ENCODE results near the gene ADCY2. TPM values are rescaled to one million over a fixed set of nuclear protein-coding genes. Genes with fewer than 3 reads are reported as not detected.

The ADCY2 gene
- total RNA-seq, 1 experiment from 2014 or later, result not detected

GRCh38 chr5:7622498-7622897 lies 226.6 kb downstream of the ADCY2 start:
- no peaks in the 10 kb centered on the region for H3K36me3 ChIP-seq (ENCODE audit: control insufficient read depth, insufficient read depth, low read length)
- intact Hi-C loops (cut with micrococcal nuclease; ENCODE audit: unreplicated experiment), result loop anchor here (10.0 kb wide), 1 partner anchor 122 kb away; no protein-coding TSS in a partner anchor
- H3K27me3 ChIP-seq (replicated peaks; ENCODE audit: control insufficient read depth, insufficient read depth, low read length), result no peaks in the 10 kb centered on the region; the same call in 1 of the 2 replicates
- H3K36me3 Mint-ChIP-seq (ENCODE audit: insufficient read depth, unreplicated experiment), result no peaks in the 10 kb centered on the region
- H3K4me1 Mint-ChIP-seq (ENCODE audit: low read depth, unreplicated experiment), result no peaks in the 10 kb centered on the region
- CTCF ChIA-PET, result no interaction called here
- H3K9me3 Mint-ChIP-seq (ENCODE audit: unreplicated experiment), result no peaks in the 10 kb centered on the region
- no peaks in the 10 kb centered on the region for H3K9me3 ChIP-seq
- H3K27ac Mint-ChIP-seq (ENCODE audit: unreplicated experiment), result no peak overlapping the region
- H3K27me3 Mint-ChIP-seq (ENCODE audit: insufficient read depth, unreplicated experiment), result peaks cover 5% of the 10 kb centered on the region
- DNase-seq, result no peak
- H3K4me3 ChIP-seq (ENCODE audit: low read depth, low read length), result no peak overlapping the region
- POLR2A ChIA-PET, result no interaction called here
- H3K4me3 Mint-ChIP-seq (ENCODE audit: unreplicated experiment), result no peak overlapping the region
- H3K4me1 ChIP-seq, result no peaks in the 10 kb centered on the region
- no peak for TF ChIP-seq CTCF (IDR thresholded peaks at IDR 0.05; ENCODE audit: insufficient read depth in 1 of 2, low read depth in 1 of 2, low read length in 1 of 2, severe bottlenecking in 1 of 2, unreplicated experiment in 1 of 2)
- BruUV-seq (replicated peaks), result no TSS peak

GRCh38 chr5:7625740-7626139 lies 229.8 kb downstream of the ADCY2 start:
- no peak for DNase-seq
- Mint-ChIP-seq H3K36me3 (ENCODE audit: insufficient read depth, unreplicated experiment) (no peaks in the 10 kb centered on the region), H3K27ac (ENCODE audit: unreplicated experiment) (no peak overlapping the region), H3K27me3 (ENCODE audit: insufficient read depth, unreplicated experiment) (peaks cover 7% of the 10 kb centered on the region), H3K4me3 (ENCODE audit: unreplicated experiment) (no peak overlapping the region), H3K9me3 (ENCODE audit: unreplicated experiment) (peaks cover 2% of the 10 kb centered on the region), H3K4me1 (ENCODE audit: low read depth, unreplicated experiment) (no peaks in the 10 kb centered on the region)
- intact Hi-C loops (cut with micrococcal nuclease; ENCODE audit: unreplicated experiment), result loop anchor here (10.0 kb wide), 1 partner anchor 119 kb away; no protein-coding TSS in a partner anchor
- ChIA-PET POLR2A (no interaction called here), CTCF (no interaction called here)
- BruUV-seq (replicated peaks), result no TSS peak
- TF ChIP-seq CTCF (IDR thresholded peaks at IDR 0.05; ENCODE audit: insufficient read depth in 1 of 2, low read depth in 1 of 2, low read length in 1 of 2, severe bottlenecking in 1 of 2, unreplicated experiment in 1 of 2), result no peak
- no peaks in the 10 kb centered on the region; the same call in 1 of the 2 replicates for H3K27me3 ChIP-seq (replicated peaks; ENCODE audit: control insufficient read depth, insufficient read depth, low read length)
- H3K4me3 ChIP-seq (ENCODE audit: low read depth, low read length), result no peak overlapping the region
- H3K9me3 ChIP-seq, result no peaks in the 10 kb centered on the region
- no peaks in the 10 kb centered on the region for H3K4me1 ChIP-seq
- H3K36me3 ChIP-seq (ENCODE audit: control insufficient read depth, insufficient read depth, low read length), result no peaks in the 10 kb centered on the region

GRCh38 chr5:7628248-7628647 lies 232.3 kb downstream of the ADCY2 start:
- Histone ChIP-seq H3K27me3 (replicated peaks; ENCODE audit: control insufficient read depth, insufficient read depth, low read length) (no peaks in the 10 kb centered on the region; the same call in 1 of the 2 replicates), H3K4me3 (ENCODE audit: low read depth, low read length) (no peak overlapping the region), H3K4me1 (no peaks in the 10 kb centered on the region), H3K9me3 (no peaks in the 10 kb centered on the region), H3K36me3 (ENCODE audit: control insufficient read depth, insufficient read depth, low read length) (no peaks in the 10 kb centered on the region)
- CTCF ChIA-PET, result no interaction called here
- H3K27ac Mint-ChIP-seq (ENCODE audit: unreplicated experiment), result no peak overlapping the region
- BruUV-seq (replicated peaks), result no TSS peak
- POLR2A ChIA-PET, result no interaction called here
- no peak for TF ChIP-seq CTCF (IDR thresholded peaks at IDR 0.05; ENCODE audit: insufficient read depth in 1 of 2, low read depth in 1 of 2, low read length in 1 of 2, severe bottlenecking in 1 of 2, unreplicated experiment in 1 of 2)
- intact Hi-C loops (cut with micrococcal nuclease; ENCODE audit: unreplicated experiment), result loop anchor here (10.0 kb wide), 1 partner anchor 117 kb away; no protein-coding TSS in a partner anchor
- H3K27me3 Mint-ChIP-seq (ENCODE audit: insufficient read depth, unreplicated experiment), result peaks cover 17% of the 10 kb centered on the region
- no peaks in the 10 kb centered on the region for H3K4me1 Mint-ChIP-seq (ENCODE audit: low read depth, unreplicated experiment)
- no peak for DNase-seq
- no peaks in the 10 kb centered on the region for H3K36me3 Mint-ChIP-seq (ENCODE audit: insufficient read depth, unreplicated experiment)
- H3K9me3 Mint-ChIP-seq (ENCODE audit: unreplicated experiment), result peaks cover 9% of the 10 kb centered on the region
- H3K4me3 Mint-ChIP-seq (ENCODE audit: unreplicated experiment), result no peak overlapping the region

Measured in Caco-2 (cell line).